Measurements from ENCODE around the gene MSI2.

Gene MSI2

GRCh38 chr17:57557834-57558681, 301.7 kb downstream of the MSI2 start:
- Histone ChIP-seq H3K9me3 (ENCODE audit: insufficient read depth, low read length) (no peaks in the 10 kb centered on the region), H3K79me2 (ENCODE audit: insufficient read depth, low read length) (peaks cover 13% of the 10 kb centered on the region; the same call in 1 of the 2 replicates), H2AFZ (ENCODE audit: low read depth, low read length, severe bottlenecking) (no peak overlapping the region), H3K27ac (ENCODE audit: low read depth, low read length) (peak overlapping the region; percentile 45; the same call in 1 of the 2 replicates), H4K20me1 (ENCODE audit: low read depth, low read length) (no peaks in the 10 kb centered on the region), H3K27me3 (ENCODE audit: low read length) (no peaks in the 10 kb centered on the region), H3F3A (ENCODE audit: insufficient read depth) (no peaks in the 10 kb centered on the region), H3K36me3 (ENCODE audit: low read length) (no peaks in the 10 kb centered on the region), H3K9ac (ENCODE audit: low read length) (no peak overlapping the region), H3K4me3 (ENCODE audit: insufficient read depth, low read length, poor library complexity, severe bottlenecking) (no peak overlapping the region), H3K4me2 (ENCODE audit: low read depth, low read length, poor library complexity, severe bottlenecking) (peak overlapping the region; percentile 7), H3K9me2 (replicated peaks; ENCODE audit: insufficient read depth, low read length) (no peaks in the 10 kb centered on the region)
- TF ChIP-seq CTCF (IDR thresholded peaks at IDR 0.05; ENCODE audit: insufficient read depth, low read length, poor library complexity, severe bottlenecking) = no peak
- no peak for TF ChIP-seq EZH2phosphoT487 (conservative IDR thresholded peaks at IDR 0.05; ENCODE audit: low read length)

GRCh38 chr17:57559226-57559625, 302.9 kb downstream of the MSI2 start:
- H3K9ac ChIP-seq (ENCODE audit: low read length) = no peak overlapping the region
- H3K27ac ChIP-seq (ENCODE audit: low read depth, low read length) = no peak overlapping the region
- peaks cover 9% of the 10 kb centered on the region; the same call in 1 of the 2 replicates for H3K79me2 ChIP-seq (ENCODE audit: insufficient read depth, low read length)

GRCh38 chr17:57559634-57560318, 303.5 kb downstream of the MSI2 start:
- Histone ChIP-seq H3F3A (ENCODE audit: insufficient read depth) (no peaks in the 10 kb centered on the region), H3K4me3 (ENCODE audit: insufficient read depth, low read length, poor library complexity, severe bottlenecking) (no peak overlapping the region), H3K36me3 (ENCODE audit: low read length) (no peaks in the 10 kb centered on the region), H3K9me3 (ENCODE audit: insufficient read depth, low read length) (no peaks in the 10 kb centered on the region), H3K79me2 (ENCODE audit: insufficient read depth, low read length) (0 out of 2 replicates have a peak, but pooled peaks cover 4% of the 10 kb centered on the region), H4K20me1 (ENCODE audit: low read depth, low read length) (no peaks in the 10 kb centered on the region), H3K4me2 (ENCODE audit: low read depth, low read length, poor library complexity, severe bottlenecking) (no peak overlapping the region), H3K9me2 (replicated peaks; ENCODE audit: insufficient read depth, low read length) (no peaks in the 10 kb centered on the region), H2AFZ (ENCODE audit: low read depth, low read length, severe bottlenecking) (no peak overlapping the region), H3K27me3 (ENCODE audit: low read length) (no peaks in the 10 kb centered on the region), H3K9ac (ENCODE audit: low read length) (no peak overlapping the region), H3K27ac (ENCODE audit: low read depth, low read length) (no peak overlapping the region)
- TF ChIP-seq CTCF (IDR thresholded peaks at IDR 0.05; ENCODE audit: insufficient read depth, low read length, poor library complexity, severe bottlenecking) = no peak
- TF ChIP-seq EZH2phosphoT487 (conservative IDR thresholded peaks at IDR 0.05; ENCODE audit: low read length) = no peak

More at GRCh38 chr17:57559226-57559625, 302.9 kb downstream of the MSI2 start:
- no peaks in the 10 kb centered on the region for H4K20me1 ChIP-seq (ENCODE audit: low read depth, low read length)
- no peak overlapping the region for H3K4me2 ChIP-seq (ENCODE audit: low read depth, low read length, poor library complexity, severe bottlenecking)
- H3K27me3 ChIP-seq (ENCODE audit: low read length) = no peaks in the 10 kb centered on the region
- no peaks in the 10 kb centered on the region for H3K9me3 ChIP-seq (ENCODE audit: insufficient read depth, low read length)
- H3F3A ChIP-seq (ENCODE audit: insufficient read depth) = no peaks in the 10 kb centered on the region
- H2AFZ ChIP-seq (ENCODE audit: low read depth, low read length, severe bottlenecking) = no peak overlapping the region
- no peak for TF ChIP-seq EZH2phosphoT487 (conservative IDR thresholded peaks at IDR 0.05; ENCODE audit: low read length)
- no peak for TF ChIP-seq CTCF (IDR thresholded peaks at IDR 0.05; ENCODE audit: insufficient read depth, low read length, poor library complexity, severe bottlenecking)
- H3K9me2 ChIP-seq (replicated peaks; ENCODE audit: insufficient read depth, low read length) = no peaks in the 10 kb centered on the region
- no peak overlapping the region for H3K4me3 ChIP-seq (ENCODE audit: insufficient read depth, low read length, poor library complexity, severe bottlenecking)
- H3K36me3 ChIP-seq (ENCODE audit: low read length) = no peaks in the 10 kb centered on the region

Measured in SU-DHL-6 (cell line).